Heart left ventricle (tissue), 16 donors: ENCODE data around the gene ZNF627. TPM values are rescaled to one million over a fixed set of nuclear protein-coding genes. Genes with fewer than 3 reads are reported as not detected.
"Not testable (repeated sequence)": the region's sequence is repeated elsewhere in the genome, so short reads cannot be mapped to it uniquely, and the experiment has no call there.

Experiments
- ATAC-seq, 4 donors: fragments of 200-7000 bp; cut with Tn5 transposase; one replicate each; pipeline ENCODE4 v1.9.1; 2020 to 2022; ENCODE audit warnings: moderate library complexity in 4 of 4, mild to moderate bottlenecking in 3 of 4, moderate number of reproducible peaks in 1 of 4
- DNase-seq, 5 donors: peaks; one replicate each; pipeline ENCODE4 v3.0.0-alpha.2; 2020
- H3K27ac ChIP-seq, 12 donors: fragments of 200-600 bp; sonication (generic) in 4 of 12; one replicate each; pipeline versions ENCODE4 v1.5.0 to v1.8.0; 2016 to 2022; ENCODE audit warnings: mild to moderate bottlenecking in 2 of 12
- H3K27me3 ChIP-seq, 9 donors: fragments of 200-600 bp; sonication (generic) in 2 of 9; one replicate each; pipeline versions ENCODE4 v1.5.1 to v1.8.0; 2016 to 2022; ENCODE audit warnings: mild to moderate bottlenecking in 3 of 9
- H3K36me3 ChIP-seq, 9 donors: fragments of 200-600 bp; sonication (generic) in 2 of 9; one replicate each; pipeline versions ENCODE4 v1.5.0 to v1.8.0; 2018 to 2022; ENCODE audit warnings: mild to moderate bottlenecking in 2 of 9
- H3K4me1 ChIP-seq, 12 donors: fragments of 200-600 bp; sonication (generic) in 4 of 12; one replicate each; pipeline versions ENCODE4 v1.5.0 to v1.8.0; 2016 to 2022; ENCODE audit warnings: mild to moderate bottlenecking in 3 of 12
- H3K4me3 ChIP-seq, 12 donors: fragments of 200-600 bp; sonication (generic) in 4 of 12; one replicate each; pipeline versions ENCODE4 v1.5.0 to v1.8.0; 2017 to 2022; ENCODE audit warnings: mild to moderate bottlenecking in 9 of 12, moderate library complexity in 4 of 12
- H3K9me3 ChIP-seq, 12 donors: fragments of 200-600 bp; sonication (generic) in 4 of 12; one replicate each; pipeline versions ENCODE4 v1.5.0 to v1.8.0; 2016 to 2022; ENCODE audit warnings: mild to moderate bottlenecking in 1 of 12
- CTCF ChIP-seq, 12 donors: fragments of 200-600 bp; sonication (generic) in 4 of 12; IDR thresholded peaks; one replicate each; pipeline versions ENCODE4 v1.5.0 to v1.8.0; 2018 to 2022; ENCODE audit warnings: antibody characterized with exemption in 12 of 12, mild to moderate bottlenecking in 5 of 12
- POLR2A ChIP-seq, 2 donors: fragments of 450-650 bp; IDR thresholded peaks; one replicate each; pipeline ENCODE4 v1.6.1; 2017; ENCODE audit warnings: antibody characterized with exemption in 2 of 2, mild to moderate bottlenecking in 2 of 2, moderate library complexity in 2 of 2
- WGBS, 4 donors: extraction: QIAGEN DNeasy Blood & Tissue Kit in 2 of 4; methylation state at CpG; one replicate each; pipeline versions ENCODE4 v1.1.5 to v1.1.7; 2013 to 2018; 5-methylcytosine and 5-hydroxymethylcytosine counted together
- intact Hi-C, 10 donors: fragments of 100-400 bp; cut with DNase I; formaldehyde crosslinking; loops; one replicate each; pipeline versions ENCODE4 v1.11.1 to v1.14.2; 2022
- polyA plus RNA-seq, 2 donors: library from polyadenylated mRNA; stranded (reverse); fragments of 200-250 nt; gene quantifications; one replicate each; pipeline ENCODE4 v1.2.3, GENCODE V29; 2013
- total RNA-seq, 9 donors: library from RNA; depleted of rRNA in 2 of 9; stranded (reverse); fragments of >200 nt in 2 of 9; fragmentation: NEBNext Ultra II Directional in 3 of 9; extraction: Animal tissue kit (Norgen Biotek cat#: 25700) in 3 of 9; gene quantifications; one replicate each; pipeline versions ENCODE4 v1.1.0 to v1.2.4, GENCODE V29; 2016 to 2023
- donor health status: ischemic (EF 13 %, LVEDD 7.1; RV severe dilation, severe dysfunction).
- donor health status: healthy with polysubstance abuse.
- donor health status: DM: no; HTN: yes; CAD: no.
- donor health status: DM: no; HTN: no; CAD: no.
- donor health status: ischemic (EF 25% LVEDD 6.9; RV normal size, moderate dysfunction).
- donor health status: ischemic (EF 25% LVEDD 5.7; RV mildly dilated, moderate dysfunction).
- donor health status: healthy.
- donor health status: DM: yes; HTN: yes; CAD: no.
- donor health status: ischemic (EF 35%, LVEDD 5.7; RV mildly dilated, moderate dysfunction).
- donor health status: nonischemic (EF 11% LVEDD 7.7; RV severe dilation, severe dysfunction).
- donor health status: DM: yes; HTN: yes; CAD: no.
- donor health status: PGD.
- donor health status: ischemic (EF 29% LVEDD 5.4; RV normal size, mild dysfunction).
- donor health status: nonischemic (EF 23%, LVEDD 6.1; RV moderate dilation, normal function).

The ZNF627 gene
- total and polyA plus RNA-seq, 11 donors, result 2.5 to 9.2 (median 5.5) TPM

- intact Hi-C loops, result no loop called here
- Histone ChIP-seq H3K27me3 (no peaks in the 10 kb centered on the region), H3K27ac (no peak overlapping the region), H3K4me3 (no peak overlapping the region), H3K4me1 (peaks cover 0 to 5% (median 0%) of the 10 kb centered on the region in 12 donors), H3K9me3 (no peaks in the 10 kb centered on the region), H3K36me3 (no peaks in the 10 kb centered on the region)
- ATAC-seq (no peak), DNase-seq (no peak)
- TF ChIP-seq POLR2A (IDR thresholded peaks at IDR 0.05), result no peak
- TF ChIP-seq CTCF (IDR thresholded peaks at IDR 0.05), result no peak
- 70 to 78% (median 75%) methylated on average over 5 of the region's 5 CpGs for WGBS, 4 donors
Observed at GRCh38 chr19:11570039-11570462, 27.2 kb upstream of the ZNF627 start.

GRCh38 chr19:11573354-11573753 is 23.9 kb upstream of the ZNF627 start:
- H3K27ac ChIP-seq, result not testable (repeated sequence)

GRCh38 chr19:11573763-11574162 is 23.5 kb upstream of the ZNF627 start:
- peaks cover 0 to 22% (median 5%) of the 10 kb centered on the region in 12 donors for H3K4me1 ChIP-seq
- H3K9me3 ChIP-seq, ATAC-seq, intact Hi-C loops, H3K4me3 ChIP-seq, H3K27ac ChIP-seq, H3K36me3 ChIP-seq, DNase-seq: not testable (repeated sequence)
- peaks cover 0 to 11% (median 3%) of the 10 kb centered on the region in 9 donors for H3K27me3 ChIP-seq
- WGBS, 4 donors, result 68 to 96% (median 88%) methylated on average over 4 of the region's 4 CpGs

More at GRCh38 chr19:11573354-11573753, 23.9 kb upstream of the ZNF627 start:
- H3K4me3 ChIP-seq, H3K36me3 ChIP-seq, H3K9me3 ChIP-seq, ATAC-seq, DNase-seq, H3K27me3 ChIP-seq, intact Hi-C loops: not testable (repeated sequence)
- 72 to 80% (median 76%) methylated on average over 6 of the region's 6 CpGs for WGBS, 4 donors
- H3K4me1 ChIP-seq, result peaks cover 0 to 22% (median 1%) of the 10 kb centered on the region in 12 donors

GRCh38 chr19:11574689-11575088 is 22.6 kb upstream of the ZNF627 start:
- ATAC-seq (no peak), DNase-seq (no peak)
- H3K36me3 ChIP-seq, result no peaks in the 10 kb centered on the region
- WGBS, 4 donors, result 77 to 87% (median 84%) methylated on average over 9 of the region's 9 CpGs
- TF ChIP-seq POLR2A (IDR thresholded peaks at IDR 0.05) (no peak), CTCF (IDR thresholded peaks at IDR 0.05) (no peak)
- no peak overlapping the region for H3K4me3 ChIP-seq
- H3K9me3 ChIP-seq, result no peaks in the 10 kb centered on the region
- intact Hi-C loops, result no loop called here
- H3K4me1 ChIP-seq, result peaks cover 0 to 30% (median 5%) of the 10 kb centered on the region in 12 donors
- no peak overlapping the region for H3K27ac ChIP-seq
- peaks cover 0 to 20% (median 7%) of the 10 kb centered on the region in 9 donors for H3K27me3 ChIP-seq

- 82 to 88% (median 87%) methylated on average over 8 to 15 of the region's 15 CpGs for WGBS, 4 donors
- Histone ChIP-seq H3K4me1 (peaks cover 0 to 45% (median 5%) of the 10 kb centered on the region in 12 donors), H3K27ac (peak overlapping the region in 1 of 12 donors; percentile 27), H3K9me3 (no peaks in the 10 kb centered on the region), H3K27me3 (peaks cover 0 to 21% (median 7%) of the 10 kb centered on the region in 9 donors), H3K4me3 (no peak overlapping the region), H3K36me3 (no peaks in the 10 kb centered on the region)
- intact Hi-C loops, result no loop called here
- ATAC-seq (peak in 1 of 4 donors; percentile 10), DNase-seq (no peak)
- TF ChIP-seq POLR2A (IDR thresholded peaks at IDR 0.05), result no peak
- TF ChIP-seq CTCF (IDR thresholded peaks at IDR 0.05), result no peak
Observed at GRCh38 chr19:11576227-11576626, 21.1 kb upstream of the ZNF627 start.
